DMS 273 (cell line): ENCODE data around the gene ANKRD42.

Experiments
- DNase-seq: peaks from one replicate; lab custom pipeline; 2025; ENCODE audit not compliant: unreplicated experiment; lab: John Stamatoyannopoulos, UW

The ANKRD42 gene

GRCh38 chr11:83193315-83194280, at the start of gene ANKRD42:
TSS of gene ANKRD42 (plus strand) at chr11:83193712. CDS start at chr11:83194671, 959 bp downstream.
- DNase-seq: peak; percentile 95

- DNase-seq: no peak
Measured at GRCh38 chr11:83147895-83148294, 45.6 kb upstream of the ANKRD42 start.

- DNase-seq: no peak
Measured at GRCh38 chr11:83150450-83150849, 43.1 kb upstream of the ANKRD42 start.

DNA sequence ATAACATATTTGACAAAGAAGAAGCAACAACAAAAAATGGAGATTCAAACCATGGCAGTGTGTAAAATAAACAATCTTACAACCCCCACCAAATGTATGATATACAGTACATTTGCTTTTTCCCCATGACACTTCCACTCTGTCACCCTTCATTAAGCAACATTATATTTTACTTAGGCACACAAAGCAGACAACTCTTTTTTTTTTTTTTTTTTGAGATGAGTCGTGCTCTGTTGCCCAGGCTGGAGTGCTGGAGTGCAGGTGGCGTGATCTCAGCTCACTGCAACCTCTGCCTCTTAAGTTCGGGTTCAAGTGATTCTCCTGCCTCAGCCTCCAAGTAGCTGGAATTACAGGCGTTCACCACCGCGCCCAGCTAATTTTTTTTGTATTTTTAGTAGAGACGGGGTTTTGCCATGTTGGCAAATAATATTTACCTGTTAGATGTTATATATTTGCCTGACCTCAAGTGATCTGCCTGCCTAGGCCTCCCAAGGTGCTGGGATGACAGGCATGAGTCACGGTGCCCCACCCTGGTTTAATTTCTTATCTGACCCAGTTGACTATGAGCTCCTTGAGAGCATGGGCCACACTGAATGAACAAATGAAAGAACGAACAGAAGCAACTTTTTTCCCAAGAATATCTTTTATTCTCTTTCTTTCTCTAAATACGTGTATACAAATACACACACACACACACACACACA, 42.1 kb upstream of the ANKRD42 start:
- no peak for DNase-seq

DNA sequence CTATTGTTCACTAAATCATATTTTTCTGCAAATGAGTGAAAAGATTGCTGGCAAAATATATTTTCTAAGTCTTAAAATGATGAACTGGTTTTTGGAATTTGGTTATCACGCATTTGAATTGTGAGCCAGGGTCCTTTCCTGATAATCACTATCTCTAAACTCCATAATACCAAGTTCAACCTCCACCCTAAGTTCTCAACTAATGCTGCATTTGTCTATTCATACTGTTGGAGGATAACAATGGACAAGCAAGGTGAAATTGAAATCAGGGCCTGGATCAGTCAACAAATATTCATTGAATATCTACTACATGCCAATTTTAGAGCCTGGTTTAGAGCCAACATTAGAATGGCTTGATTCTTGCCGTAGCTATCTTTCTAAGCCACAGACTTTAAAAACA, 41.2 kb upstream of the ANKRD42 start:
- DNase-seq: no peak

- no peak for DNase-seq
Measured at GRCh38 chr11:83153764-83154163, 39.7 kb upstream of the ANKRD42 start.

- DNase-seq: peak; percentile 99
Measured at GRCh38 chr11:83156144-83156995, 37.1 kb upstream of the ANKRD42 start.

- no peak for DNase-seq
Measured at GRCh38 chr11:83156996-83157593, 36.4 kb upstream of the ANKRD42 start, which contains the start of gene PCF11. TSS of gene PCF11 (plus strand) at chr11:83157131. CDS start at chr11:83157440, 309 bp downstream.

GRCh38 chr11:83157594-83158356, 35.7 kb upstream of the ANKRD42 start:
- DNase-seq: peak; percentile 71

GRCh38 chr11:83158357-83158786, 35.1 kb upstream of the ANKRD42 start:
- no peak for DNase-seq

DNA sequence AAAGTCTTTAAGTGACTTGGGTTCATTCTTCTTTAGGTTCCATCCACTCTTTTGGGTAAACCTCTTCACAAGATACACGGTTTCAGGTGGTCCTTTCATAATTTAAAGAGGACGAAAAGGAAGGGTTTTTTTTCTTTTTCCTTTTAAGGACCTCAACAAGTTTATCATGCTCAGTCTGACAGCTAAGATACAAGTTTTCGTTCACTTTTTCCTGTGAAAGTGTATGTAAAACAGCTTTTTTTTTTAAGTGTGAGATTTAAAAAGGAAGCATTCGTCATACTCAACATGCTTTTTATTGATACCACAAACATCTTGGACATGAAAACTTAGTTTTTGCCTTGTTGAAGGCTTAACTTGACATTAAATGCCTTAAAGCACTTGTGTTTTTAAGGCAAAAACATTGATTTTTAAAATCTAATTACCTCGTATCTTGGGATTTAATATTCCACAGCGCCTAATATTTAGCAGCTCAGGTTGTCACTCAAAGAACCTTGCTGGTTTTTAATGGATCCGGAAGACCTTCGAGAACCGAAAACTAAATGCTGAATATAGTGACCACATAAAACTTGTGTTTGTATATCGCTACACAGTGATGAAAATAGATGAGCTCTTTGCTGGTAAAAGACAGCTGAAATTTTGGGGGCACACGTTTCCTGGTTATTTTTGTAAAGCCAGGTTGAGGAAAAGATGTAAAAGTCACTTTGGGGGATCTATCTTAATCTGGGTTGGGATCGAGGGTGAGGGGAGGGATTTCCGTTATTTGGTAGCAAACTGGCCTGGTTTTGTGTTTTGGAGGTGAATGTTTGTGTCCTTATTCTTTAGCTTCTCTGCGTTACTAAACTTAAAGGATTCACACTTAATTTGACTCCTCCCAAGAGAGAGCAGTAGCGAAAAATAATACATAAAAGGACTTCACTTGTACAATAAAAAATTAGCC, 34.3 kb upstream of the ANKRD42 start:
- DNase-seq: no peak

- peak; percentile 9 for DNase-seq
Measured at GRCh38 chr11:83159902-83160865, 33.3 kb upstream of the ANKRD42 start.

- no peak for DNase-seq
Measured at GRCh38 chr11:83161610-83162199, 31.8 kb upstream of the ANKRD42 start.

DNA sequence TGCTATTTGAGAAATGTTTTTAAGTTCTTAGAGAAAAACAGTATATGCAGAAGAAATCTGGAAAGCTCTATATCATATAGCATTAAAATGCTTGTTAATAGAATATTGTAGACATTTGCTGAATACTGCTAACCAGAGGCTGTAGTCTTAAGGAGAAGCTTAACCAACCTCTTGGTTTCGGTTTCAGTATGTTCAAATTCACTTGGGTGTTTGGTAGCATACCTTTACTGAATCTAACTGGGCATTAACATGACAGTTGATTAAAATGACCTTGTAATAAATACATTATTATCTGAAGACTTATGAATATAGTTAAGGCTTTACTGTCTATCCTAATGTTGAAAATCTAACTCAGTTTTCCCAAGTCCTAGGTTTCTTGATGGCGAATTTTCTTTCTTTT, 31.1 kb upstream of the ANKRD42 start:
- no peak for DNase-seq

DNA sequence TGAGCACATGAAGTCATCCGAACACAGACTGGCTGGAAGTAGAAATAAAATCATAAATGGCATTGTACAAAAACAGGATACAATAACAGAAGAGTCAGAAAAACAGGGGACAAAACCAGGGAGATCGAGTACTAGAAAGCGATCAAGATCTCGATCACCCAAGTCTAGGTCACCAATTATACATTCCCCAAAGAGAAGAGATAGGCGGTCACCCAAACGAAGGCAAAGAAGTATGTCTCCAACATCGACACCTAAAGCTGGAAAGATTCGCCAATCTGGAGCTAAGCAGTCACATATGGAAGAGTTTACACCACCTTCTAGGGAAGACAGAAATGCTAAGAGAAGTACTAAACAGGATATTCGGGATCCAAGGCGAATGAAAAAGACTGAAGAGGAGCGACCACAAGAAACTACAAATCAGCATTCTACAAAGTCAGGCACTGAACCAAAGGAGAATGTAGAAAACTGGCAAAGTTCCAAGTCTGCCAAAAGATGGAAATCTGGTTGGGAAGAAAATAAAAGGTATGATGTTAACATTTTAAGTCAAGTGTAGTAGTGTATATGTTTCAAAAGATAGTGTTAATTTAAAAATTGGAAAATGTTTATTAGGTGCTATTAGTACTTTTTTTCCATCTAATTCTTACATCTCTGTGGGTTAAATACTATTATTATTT, 27.2 kb upstream of the ANKRD42 start:
- peak; percentile 15 for DNase-seq

GRCh38 chr11:83168756-83169155, 24.8 kb upstream of the ANKRD42 start:
- DNase-seq: no peak

DNA sequence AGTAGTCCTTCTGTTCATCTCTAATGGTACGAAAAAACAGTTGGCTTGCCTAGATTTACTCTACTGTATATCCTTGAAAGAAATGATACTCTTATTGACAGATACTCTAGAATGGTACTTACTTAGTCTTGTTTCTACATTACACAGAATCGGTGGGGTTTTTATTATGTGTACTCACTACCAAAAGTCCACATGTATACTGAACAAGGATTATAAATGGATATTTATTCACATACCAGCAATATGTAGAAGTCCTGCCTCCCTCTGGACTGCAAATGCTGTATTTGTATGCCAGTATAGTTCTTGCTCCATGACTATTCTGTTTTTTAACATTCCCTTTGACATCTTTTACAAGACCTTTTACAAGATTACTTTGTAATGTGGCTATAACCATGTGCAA, 22.6 kb upstream of the ANKRD42 start:
- no peak for DNase-seq
